Gastrocnemius medialis (tissue), 4 donors: ENCODE measurements around the gene UQCC2. TPM values are rescaled to one million over a fixed set of nuclear protein-coding genes. Genes with fewer than 3 reads are reported as not detected.
A peak's percentile ranks its signal among the peaks of the same experiment; 100 is the strongest.

Experiments
- ATAC-seq, 2 donors: fragments of 150-250 bp; one replicate each; pipeline ENCODE4 v1.9.1; 2016
- DNase-seq, 2 donors: peaks; one replicate each; pipeline ENCODE4 v3.0.0-alpha.2; 2019
- H3K27ac ChIP-seq, 4 donors: fragments of 200-600 bp; sonication (generic); 1 replicate in 1 of 4; 2 replicates in 3 of 4; pipeline ENCODE4 v1.5.1; 2016 to 2018; ENCODE audit warnings: mild to moderate bottlenecking in 2 of 4, moderate library complexity in 1 of 4
- H3K27me3 ChIP-seq, 3 donors: fragments of 200-600 bp; sonication (generic) in 2 of 3; 1 replicate in 1 of 3; 2 replicates in 2 of 3; pipeline versions ENCODE4 v1.5.1 to v1.6.0; 2016 to 2019; ENCODE audit warnings: mild to moderate bottlenecking in 1 of 3, moderate library complexity in 1 of 3
- H3K36me3 ChIP-seq, 2 donors: fragments of 200-600 bp; sonication (generic) in 1 of 2; one replicate each; pipeline ENCODE4 v1.5.1; 2017 to 2018
- H3K4me1 ChIP-seq, 2 donors: fragments of 200-600 bp; sonication (generic) in 1 of 2; one replicate each; pipeline ENCODE4 v1.5.1; 2016 to 2017; ENCODE audit warnings: mild to moderate bottlenecking in 2 of 2
- H3K4me3 ChIP-seq, 4 donors: fragments of 200-600 bp; sonication (generic) in 3 of 4; 1 replicate in 1 of 4; 2 replicates in 3 of 4; pipeline ENCODE4 v1.5.1; 2016 to 2019; ENCODE audit warnings: mild to moderate bottlenecking in 2 of 4
- H3K9me3 ChIP-seq, 3 donors: fragments of 200-600 bp; sonication (generic) in 2 of 3; 1 replicate in 1 of 3; 2 replicates in 2 of 3; pipeline ENCODE4 v1.5.1; 2016 to 2019
- POLR2A ChIP-seq, 2 donors: fragments of 450-650 bp; IDR thresholded peaks; one replicate each; pipeline ENCODE4 v1.6.1; 2017; ENCODE audit warnings: antibody characterized with exemption in 2 of 2, mild to moderate bottlenecking in 2 of 2, moderate library complexity in 2 of 2
- in situ Hi-C, 4 donors: fragments of 200-750 bp; cut with MboI; loops; one replicate each; pipeline versions ENCODE4 v1.15.0 to v1.8.0; 2017; ENCODE audit warnings: low sequenced_read_pairs in 4 of 4
- intact Hi-C: fragments of 100-400 bp; cut with DNase I; formaldehyde crosslinking; loops from one replicate; pipeline ENCODE4 v1.15.1; 2023; ENCODE audit warnings: low total_unique reads
- total RNA-seq, 4 donors: library from RNA; depleted of rRNA; stranded (reverse); fragments of >200 nt; gene quantifications; one replicate each; pipeline versions ENCODE4 v1.1.0 to v1.2.3, GENCODE V29; 2016
- TF ChIP-seq, protein P1 (sequence below), 5 experiments: fragments of 450-650 bp in 3 of 5; fragments of 200-600 bp in 2 of 5; sonication (generic) in 2 of 5; IDR thresholded peaks in 4 of 5; conservative IDR thresholded peaks in 1 of 5; 1 replicate in 4 of 5; 2 replicates in 1 of 5; pipeline ENCODE4 v1.5.1; 2016 to 2019; ENCODE audit warnings: antibody characterized with exemption in 5 of 5, mild to moderate bottlenecking in 3 of 5, moderate library complexity in 3 of 5

The UQCC2 gene
- total RNA-seq, 4 donors from 2014 or later = 50.7 to 101 (median 63.5) TPM

DNA sequence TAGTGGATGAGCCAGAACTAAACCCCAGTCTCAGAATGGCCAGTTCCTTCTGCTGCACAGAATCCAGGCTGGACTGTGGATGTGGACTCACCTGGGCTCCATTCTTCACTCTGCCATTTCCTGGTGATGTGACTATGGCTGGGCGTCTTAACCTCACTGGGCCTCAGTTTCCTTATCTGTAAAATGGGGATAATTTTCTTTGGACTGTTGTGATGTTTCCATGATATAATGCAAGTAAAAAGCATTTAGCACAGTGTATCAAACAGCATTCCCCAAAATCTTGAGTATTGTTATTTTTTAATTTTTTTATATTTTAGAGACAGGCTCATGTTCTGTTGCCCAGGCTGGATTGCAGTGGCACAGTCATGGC is 41.1 kb upstream of the UQCC2 start:
- Histone ChIP-seq H3K4me3 (no peak overlapping the region), H3K36me3 (no peaks in the 10 kb centered on the region), H3K4me1 (peaks cover 26 to 34% of the 10 kb centered on the region in 2 donors), H3K27me3 (no peaks in the 10 kb centered on the region), H3K27ac (peak overlapping the region; percentile 98 to 100 (median 100)), H3K9me3 (no peaks in the 10 kb centered on the region)
- in situ Hi-C loops = loop anchor here in 1 of 4 donors (25.0 kb wide), 1 partner anchor 410 kb away; no protein-coding TSS in a partner anchor
- ATAC-seq (no peak), DNase-seq (no peak)
- intact Hi-C loops = no loop called here
- TF ChIP-seq POLR2A (IDR thresholded peaks at IDR 0.05) = no peak
- TF ChIP-seq, protein P1, sequence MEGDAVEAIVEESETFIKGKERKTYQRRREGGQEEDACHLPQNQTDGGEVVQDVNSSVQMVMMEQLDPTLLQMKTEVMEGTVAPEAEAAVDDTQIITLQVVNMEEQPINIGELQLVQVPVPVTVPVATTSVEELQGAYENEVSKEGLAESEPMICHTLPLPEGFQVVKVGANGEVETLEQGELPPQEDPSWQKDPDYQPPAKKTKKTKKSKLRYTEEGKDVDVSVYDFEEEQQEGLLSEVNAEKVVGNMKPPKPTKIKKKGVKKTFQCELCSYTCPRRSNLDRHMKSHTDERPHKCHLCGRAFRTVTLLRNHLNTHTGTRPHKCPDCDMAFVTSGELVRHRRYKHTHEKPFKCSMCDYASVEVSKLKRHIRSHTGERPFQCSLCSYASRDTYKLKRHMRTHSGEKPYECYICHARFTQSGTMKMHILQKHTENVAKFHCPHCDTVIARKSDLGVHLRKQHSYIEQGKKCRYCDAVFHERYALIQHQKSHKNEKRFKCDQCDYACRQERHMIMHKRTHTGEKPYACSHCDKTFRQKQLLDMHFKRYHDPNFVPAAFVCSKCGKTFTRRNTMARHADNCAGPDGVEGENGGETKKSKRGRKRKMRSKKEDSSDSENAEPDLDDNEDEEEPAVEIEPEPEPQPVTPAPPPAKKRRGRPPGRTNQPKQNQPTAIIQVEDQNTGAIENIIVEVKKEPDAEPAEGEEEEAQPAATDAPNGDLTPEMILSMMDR (IDR thresholded peaks at IDR 0.05 in 4 of 5, conservative IDR thresholded peaks at IDR 0.05 in 1 of 5) = no peak

DNA sequence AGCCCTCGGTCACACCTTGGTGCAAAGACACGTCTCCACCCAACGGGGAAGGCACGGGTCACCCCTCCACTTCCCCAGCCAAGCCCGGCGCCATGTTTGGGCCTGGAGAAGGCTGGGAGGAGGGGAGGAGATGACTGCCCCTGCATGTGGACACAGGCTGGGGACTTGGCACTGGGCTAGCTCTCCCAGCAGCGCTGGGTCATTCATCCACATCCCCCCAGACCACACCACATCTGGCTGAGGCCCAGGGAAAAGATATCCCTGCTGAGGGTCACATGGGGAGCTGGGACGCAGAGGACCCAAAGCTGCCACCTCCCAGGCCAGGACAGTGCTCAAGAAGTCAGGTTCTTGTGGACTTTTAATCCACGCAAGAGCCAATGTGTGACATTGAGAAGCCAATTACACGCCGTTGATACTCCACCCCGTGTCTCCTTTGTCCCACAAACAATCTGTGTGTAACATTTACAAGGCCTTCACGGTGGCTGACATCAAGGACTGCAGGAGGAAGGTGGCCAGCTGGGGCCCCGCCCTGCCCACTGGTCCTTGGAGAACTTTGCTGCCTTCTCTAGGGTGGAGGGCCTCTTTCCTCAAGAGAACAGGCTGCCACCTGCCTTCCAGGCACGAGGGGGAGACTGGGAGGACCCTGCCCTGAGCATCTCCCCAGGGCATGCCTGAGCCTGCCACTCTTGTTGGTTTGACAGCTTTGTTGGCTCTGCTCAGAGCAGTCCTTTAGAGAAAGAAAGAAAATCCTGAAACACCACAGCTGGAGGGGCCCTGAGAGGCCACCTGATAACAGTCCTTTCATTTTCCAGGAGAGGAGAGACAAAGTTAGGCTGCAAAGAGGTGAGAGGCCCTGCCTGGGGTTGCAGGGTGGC is 40.5 kb upstream of the UQCC2 start:
- DNase-seq (peak in 1 of 2 donors; percentile 53), ATAC-seq (no peak)
- no peaks in the 10 kb centered on the region for H3K27me3 ChIP-seq
- H3K4me3 ChIP-seq = no peak overlapping the region
- no peaks in the 10 kb centered on the region for H3K36me3 ChIP-seq
- peak overlapping the region; percentile 98 to 100 (median 100) for H3K27ac ChIP-seq
- in situ Hi-C loops (loop anchor here in 1 of 4 donors (25.0 kb wide), 1 partner anchor 410 kb away; no protein-coding TSS in a partner anchor), intact Hi-C loops (loop anchor here (1.0 kb wide), 1 partner anchor 33 kb away; no protein-coding TSS in a partner anchor)
- H3K9me3 ChIP-seq = no peaks in the 10 kb centered on the region
- no peak for TF ChIP-seq POLR2A (IDR thresholded peaks at IDR 0.05)
- TF ChIP-seq, protein P1 (IDR thresholded peaks at IDR 0.05 in 4 of 5, conservative IDR thresholded peaks at IDR 0.05 in 1 of 5) = no peak
- peaks cover 26 to 34% of the 10 kb centered on the region in 2 donors for H3K4me1 ChIP-seq

DNA sequence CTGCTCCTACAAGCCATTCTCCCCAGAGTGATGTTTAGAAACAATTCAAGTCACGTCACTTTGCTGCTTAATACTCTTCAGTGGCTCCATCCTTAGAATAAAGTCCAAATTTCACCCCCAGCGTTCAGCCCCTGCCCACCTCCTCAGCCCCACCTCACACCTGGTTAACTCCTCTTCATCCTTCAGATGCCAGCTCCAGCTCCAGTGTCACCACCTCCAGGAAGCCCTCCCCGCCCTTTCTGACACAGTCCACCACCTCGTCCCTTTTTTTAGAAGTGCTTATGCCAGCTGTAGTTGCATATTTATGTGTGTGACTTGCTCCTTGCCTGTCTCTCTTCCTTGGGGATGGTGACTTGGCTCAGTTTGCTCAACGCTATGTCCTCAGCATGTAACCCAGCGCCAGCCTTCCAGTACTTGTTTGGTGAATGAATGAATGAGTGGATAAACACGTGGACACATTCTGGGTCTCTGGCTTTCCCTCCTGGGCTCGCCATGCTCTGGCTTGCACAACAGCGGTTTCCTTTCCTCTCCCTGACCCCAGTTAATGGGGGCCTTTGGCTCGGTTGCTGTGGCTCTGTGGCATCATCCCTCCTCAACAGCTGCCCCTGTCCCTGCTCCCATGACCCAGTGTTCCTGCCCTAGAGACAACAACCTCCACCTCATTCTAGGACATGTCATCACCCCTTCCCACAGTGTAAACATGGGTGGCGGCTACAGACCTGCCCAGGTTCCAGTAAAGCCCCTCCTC is 38.9 kb upstream of the UQCC2 start:
- Histone ChIP-seq H3K4me3 (peak overlapping the region; percentile 34 to 88 (median 66)), H3K9me3 (no peaks in the 10 kb centered on the region), H3K4me1 (peaks cover 22 to 33% of the 10 kb centered on the region in 2 donors), H3K27me3 (no peaks in the 10 kb centered on the region), H3K36me3 (peaks cover 0 to 4% of the 10 kb centered on the region in 2 donors), H3K27ac (peak overlapping the region; percentile 98 to 100 (median 100))
- in situ Hi-C loops = loop anchor here in 1 of 4 donors (25.0 kb wide), 1 partner anchor 412 kb away; no protein-coding TSS in a partner anchor
- intact Hi-C loops = loop anchor here (1.0 kb wide), 2 partner anchors 20 to 527 kb away; no protein-coding TSS in a partner anchor
- DNase-seq (peak; percentile 96 to 99), ATAC-seq (peak; percentile 45 to 53)
- TF ChIP-seq, protein P1 (IDR thresholded peaks at IDR 0.05 in 4 of 5, conservative IDR thresholded peaks at IDR 0.05 in 1 of 5) = peak in 1 of 5 experiments; percentile 33
- peak in 1 of 2 donors; percentile 47 for TF ChIP-seq POLR2A (IDR thresholded peaks at IDR 0.05)

DNA sequence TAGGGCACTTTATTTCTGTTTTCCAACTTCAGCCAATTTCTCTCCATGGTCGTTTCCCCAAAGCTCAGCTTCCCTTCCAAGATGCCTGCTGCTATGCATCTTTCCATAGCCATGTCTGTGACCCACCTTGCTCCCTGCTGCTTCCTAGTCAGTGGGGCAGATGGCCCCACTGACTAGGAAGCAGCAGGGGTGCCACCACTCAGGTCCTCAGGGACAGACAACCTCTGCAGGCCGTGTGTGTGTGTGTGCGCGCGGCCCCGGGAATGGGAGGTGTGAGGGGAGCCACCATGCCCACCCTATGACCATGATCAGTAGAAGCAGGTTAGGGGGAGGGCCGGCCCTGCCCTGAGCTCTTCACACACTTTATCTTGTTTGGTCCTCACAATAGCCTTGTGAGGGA is 37.9 kb upstream of the UQCC2 start:
- intact Hi-C loops (loop anchor here (5.0 to 10.0 kb wide), 2 partner anchors 1615 to 1978 kb away; no protein-coding TSS in a partner anchor), in situ Hi-C loops (loop anchor here in 1 of 4 donors (25.0 kb wide), 1 partner anchor 538 kb away; no protein-coding TSS in a partner anchor)
- TF ChIP-seq, protein P1 (IDR thresholded peaks at IDR 0.05 in 4 of 5, conservative IDR thresholded peaks at IDR 0.05 in 1 of 5) = no peak
- no peak for TF ChIP-seq POLR2A (IDR thresholded peaks at IDR 0.05)
- peaks cover 15 to 26% of the 10 kb centered on the region in 2 donors for H3K4me1 ChIP-seq
- peak overlapping the region; percentile 98 to 100 (median 100) for H3K27ac ChIP-seq
- ATAC-seq (no peak), DNase-seq (peak in 1 of 2 donors; percentile 40)
- H3K4me3 ChIP-seq = peak overlapping the region; percentile 34 to 88 (median 66)
- peaks cover 0 to 12% of the 10 kb centered on the region in 2 donors for H3K36me3 ChIP-seq
- no peaks in the 10 kb centered on the region for H3K27me3 ChIP-seq
- H3K9me3 ChIP-seq = no peaks in the 10 kb centered on the region
